CD4-positive, alpha-beta T cell treated with Interferon alpha-2 for 1 hour (primary cell): ENCODE results near the gene KIF25.

Experiments
- DNase-seq, 2 donors: peaks; one replicate each; pipeline ENCODE4 v3.0.0-alpha.2; 2020 to 2022

The KIF25 gene

GRCh38 chr6:168020242-168020641, 22.8 kb downstream of the KIF25 start:
- DNase-seq, result no peak

- no peak for DNase-seq
These were observed 24.1 kb downstream of the KIF25 start for GRCh38 chr6:168021581-168021980.

- DNase-seq, result no peak
These were observed 25.2 kb downstream of the KIF25 start for GRCh38 chr6:168022488-168023321.

- DNase-seq, result no peak
These were observed 27.6 kb downstream of the KIF25 start for GRCh38 chr6:168024951-168025510.

GRCh38 chr6:168025831-168026710, 28.6 kb downstream of the KIF25 start:
- no peak for DNase-seq

GRCh38 chr6:168026925-168027324, 29.5 kb downstream of the KIF25 start:
- DNase-seq, result no peak

- DNase-seq, result no peak
These were observed 30.1 kb downstream of the KIF25 start for GRCh38 chr6:168027521-168027920.

GRCh38 chr6:168028181-168028580, 30.7 kb downstream of the KIF25 start:
- DNase-seq, result no peak

GRCh38 chr6:168029459-168030217, 32.2 kb downstream of the KIF25 start:
- no peak for DNase-seq

GRCh38 chr6:168030218-168030746, 32.8 kb downstream of the KIF25 start:
- no peak for DNase-seq

GRCh38 chr6:168030908-168031307, 33.4 kb downstream of the KIF25 start:
- DNase-seq, result no peak

- DNase-seq, result no peak
These were observed 34.0 kb downstream of the KIF25 start for GRCh38 chr6:168031411-168031971.

- DNase-seq, result no peak
These were observed 34.7 kb downstream of the KIF25 start for GRCh38 chr6:168032005-168032760.

GRCh38 chr6:168033791-168034190, 36.3 kb downstream of the KIF25 start:
- no peak for DNase-seq

GRCh38 chr6:168034537-168034936, 37.1 kb downstream of the KIF25 start:
- DNase-seq, result no peak

- no peak for DNase-seq
These were observed 37.7 kb downstream of the KIF25 start for GRCh38 chr6:168035098-168035660.

- DNase-seq, result peak in 1 of 2 donors; percentile 12
These were observed 38.4 kb downstream of the KIF25 start for GRCh38 chr6:168035661-168036545.

- DNase-seq, result no peak
These were observed 39.8 kb downstream of the KIF25 start for GRCh38 chr6:168037242-168037641.

- DNase-seq, result no peak
These were observed 40.4 kb downstream of the KIF25 start for GRCh38 chr6:168037856-168038255.

- no peak for DNase-seq
These were observed 41.2 kb downstream of the KIF25 start for GRCh38 chr6:168038576-168039140.
